HG03469 (cell line): ENCODE measurements around the gene CPVL.
"Not testable (repeated sequence)": the region's sequence is repeated elsewhere in the genome, so short reads cannot be mapped to it uniquely, and the experiment has no call there.

ENCODE experiments used
- ATAC-seq: cut with Tn5 transposase; IDR thresholded peaks from one replicate; pipeline ENCODE4 v1.9.1; 2021; ENCODE audit warnings: mild to moderate bottlenecking, moderate library complexity, moderate number of reproducible peaks; ENCODE audit not compliant: unreplicated experiment

CPVL gene

GRCh38 chr7:29095631-29096445 lies 50.5 kb downstream of the CPVL start:
- ATAC-seq, result no peak

GRCh38 chr7:29093091-29093490 lies 53.2 kb downstream of the CPVL start:
- not testable (repeated sequence) for ATAC-seq

GRCh38 chr7:29091715-29092114 lies 54.6 kb downstream of the CPVL start:
- no peak for ATAC-seq

- no peak for ATAC-seq
Observed at GRCh38 chr7:29090836-29091601, 55.3 kb downstream of the CPVL start.

- ATAC-seq, result no peak
Observed at GRCh38 chr7:29090151-29090805, 56.1 kb downstream of the CPVL start.

GRCh38 chr7:29087840-29088170 lies 58.5 kb downstream of the CPVL start:
- no peak for ATAC-seq

GRCh38 chr7:29086545-29086944 lies 59.8 kb downstream of the CPVL start:
- ATAC-seq, result no peak

GRCh38 chr7:29084832-29085231 lies 61.5 kb downstream of the CPVL start:
- ATAC-seq, result peak; percentile 80

- no peak for ATAC-seq
Observed at GRCh38 chr7:29080803-29081202, 65.5 kb downstream of the CPVL start.

GRCh38 chr7:29078311-29079260 lies 67.8 kb downstream of the CPVL start:
- ATAC-seq, result no peak

- no peak for ATAC-seq
Observed at GRCh38 chr7:29077854-29078253, 68.5 kb downstream of the CPVL start.

GRCh38 chr7:29077176-29077575 lies 69.2 kb downstream of the CPVL start:
- ATAC-seq, result no peak

GRCh38 chr7:29076631-29077030 lies 69.7 kb downstream of the CPVL start:
- ATAC-seq, result no peak

GRCh38 chr7:29075606-29076005 lies 70.7 kb downstream of the CPVL start:
- no peak for ATAC-seq

GRCh38 chr7:29071203-29071874 lies 75.0 kb downstream of the CPVL start:
- ATAC-seq, result no peak

GRCh38 chr7:29066641-29067040 lies 79.7 kb downstream of the CPVL start:
- no peak for ATAC-seq

- no peak for ATAC-seq
Observed at GRCh38 chr7:29065181-29065857, 81.0 kb downstream of the CPVL start.

- ATAC-seq, result no peak
Observed at GRCh38 chr7:29063872-29064271, 82.5 kb downstream of the CPVL start.

- no peak for ATAC-seq
Observed at GRCh38 chr7:29063236-29063635, 83.1 kb downstream of the CPVL start.
